Measurements from ENCODE around the gene VIPAS39. TPM values are rescaled to one million over a fixed set of nuclear protein-coding genes. Genes with fewer than 3 reads are reported as not detected.

VIPAS39 gene
- total RNA-seq, result 15.1 and 15.3 TPM in 2 replicates

DNA sequence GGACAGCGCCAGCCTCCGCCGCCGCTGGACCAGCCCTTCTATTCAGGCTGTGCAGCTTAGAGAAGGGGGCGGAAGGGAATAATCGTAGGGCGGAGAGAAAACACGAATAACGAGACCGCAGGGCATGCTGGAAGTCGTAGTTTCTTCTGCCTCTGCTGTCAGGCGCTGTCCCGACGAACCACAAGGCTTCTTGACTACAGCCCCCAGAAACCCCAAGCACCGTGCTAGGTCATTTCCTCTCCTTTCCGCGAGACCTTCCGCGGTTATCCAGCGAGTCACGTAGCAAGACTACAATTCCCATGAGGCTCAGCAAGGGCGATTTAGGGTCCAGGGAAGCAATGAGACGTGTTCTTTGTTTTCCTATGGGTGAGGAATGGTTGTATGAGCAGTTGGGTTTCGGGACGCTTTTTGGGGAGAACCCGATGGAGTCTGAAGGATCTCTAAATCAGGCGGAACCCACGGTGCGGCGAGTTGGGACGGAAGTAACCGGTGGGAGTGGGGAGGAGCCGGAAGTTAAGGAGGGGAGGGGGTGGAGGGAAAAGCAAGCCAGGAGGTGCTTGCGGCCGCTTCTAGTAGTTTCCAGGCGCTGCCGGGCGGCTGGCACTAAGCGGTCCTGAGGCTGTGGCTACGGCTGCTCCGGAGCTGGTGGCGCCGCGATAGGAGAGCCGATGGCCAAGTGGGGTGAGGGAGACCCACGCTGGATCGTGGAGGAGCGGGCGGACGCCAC, at the start of gene VIPAS39, which contains the start of gene AHSA1:
TSS of gene VIPAS39 (minus strand) at position 80 of the 727 bp plus-strand sequence. CDS start 3,499 bp downstream, outside the sequence.
TSS of gene AHSA1 (plus strand) at position 572 of the 727 bp plus-strand sequence. CDS start at position 669, 97 bp downstream.
- Mint-ChIP-seq H3K27me3 (no peaks in the 10 kb centered on the region), H3K4me1 (peaks cover 30% of the 10 kb centered on the region), H3K27ac (peak within 1 kb of the TSS; percentile 100), H3K9me3 (no peaks in the 10 kb centered on the region), H3K4me3 (peak within 1 kb of the TSS; percentile 100), H3K36me3 (ENCODE audit: low read depth) (peaks cover 63% of the 10 kb centered on the region)
- TF ChIP-seq, protein P1, sequence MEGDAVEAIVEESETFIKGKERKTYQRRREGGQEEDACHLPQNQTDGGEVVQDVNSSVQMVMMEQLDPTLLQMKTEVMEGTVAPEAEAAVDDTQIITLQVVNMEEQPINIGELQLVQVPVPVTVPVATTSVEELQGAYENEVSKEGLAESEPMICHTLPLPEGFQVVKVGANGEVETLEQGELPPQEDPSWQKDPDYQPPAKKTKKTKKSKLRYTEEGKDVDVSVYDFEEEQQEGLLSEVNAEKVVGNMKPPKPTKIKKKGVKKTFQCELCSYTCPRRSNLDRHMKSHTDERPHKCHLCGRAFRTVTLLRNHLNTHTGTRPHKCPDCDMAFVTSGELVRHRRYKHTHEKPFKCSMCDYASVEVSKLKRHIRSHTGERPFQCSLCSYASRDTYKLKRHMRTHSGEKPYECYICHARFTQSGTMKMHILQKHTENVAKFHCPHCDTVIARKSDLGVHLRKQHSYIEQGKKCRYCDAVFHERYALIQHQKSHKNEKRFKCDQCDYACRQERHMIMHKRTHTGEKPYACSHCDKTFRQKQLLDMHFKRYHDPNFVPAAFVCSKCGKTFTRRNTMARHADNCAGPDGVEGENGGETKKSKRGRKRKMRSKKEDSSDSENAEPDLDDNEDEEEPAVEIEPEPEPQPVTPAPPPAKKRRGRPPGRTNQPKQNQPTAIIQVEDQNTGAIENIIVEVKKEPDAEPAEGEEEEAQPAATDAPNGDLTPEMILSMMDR (IDR thresholded peaks at IDR 0.05), result no peak
- ATAC-seq (ENCODE audit: low read depth) (peak; percentile 93), DNase-seq (peak; percentile 79)
- CTCF ChIA-PET, result interaction anchor here (1.0 kb wide), 1 partner anchor 137 kb away, joined by 3 read pairs; the partner anchor contains the start of gene GSTZ1
- intact Hi-C loops (cut with micrococcal nuclease), result loop anchor here (1.0 to 10.0 kb wide), 15 partner anchors 40 to 1303 kb away; partner anchors contain the start of genes ADCK1, ALKBH1, CIPC and GPATCH2L
- POLR2A ChIA-PET, result interaction anchor here (0.6 to 3.5 kb wide), 9 partner anchors 10 to 645 kb away, joined by 3 to 32 read pairs (median 4); partner anchors contain the start of genes ANGEL1, GSTZ1, POMT2 and SAMD15

DNA sequence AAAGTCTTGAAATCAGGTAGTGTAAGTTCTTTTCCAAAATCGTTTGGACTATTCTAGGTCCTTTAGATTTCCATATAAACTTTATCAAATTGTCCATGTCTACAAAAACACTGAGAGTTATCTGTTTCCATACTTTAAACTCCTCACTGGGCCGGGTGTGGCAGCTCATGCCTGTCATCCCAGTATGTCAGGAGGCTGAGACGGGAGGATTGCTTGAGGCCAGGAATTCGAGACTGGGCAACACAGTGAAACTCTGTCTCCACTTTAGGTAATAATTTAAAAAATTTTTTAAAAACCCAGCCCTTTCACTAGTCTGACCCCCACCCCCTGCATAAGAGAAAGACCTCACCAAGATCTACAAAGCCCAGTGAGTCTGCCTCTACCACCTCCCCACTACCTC, 47.6 kb upstream of the VIPAS39 start:
- intact Hi-C loops (cut with micrococcal nuclease), result no loop called here
- ATAC-seq (ENCODE audit: low read depth) (no peak), DNase-seq (no peak)
- peaks cover 6% of the 10 kb centered on the region for H3K27me3 Mint-ChIP-seq
- H3K9me3 Mint-ChIP-seq, result peaks cover 4% of the 10 kb centered on the region
- POLR2A ChIA-PET, result no interaction called here
- no peak overlapping the region for H3K27ac Mint-ChIP-seq
- CTCF ChIA-PET, result no interaction called here
- TF ChIP-seq, protein P1 (IDR thresholded peaks at IDR 0.05), result no peak
- peaks cover 1% of the 10 kb centered on the region for H3K4me1 Mint-ChIP-seq
- H3K36me3 Mint-ChIP-seq (ENCODE audit: low read depth), result peaks cover 30% of the 10 kb centered on the region
- no peak overlapping the region for H3K4me3 Mint-ChIP-seq

DNA sequence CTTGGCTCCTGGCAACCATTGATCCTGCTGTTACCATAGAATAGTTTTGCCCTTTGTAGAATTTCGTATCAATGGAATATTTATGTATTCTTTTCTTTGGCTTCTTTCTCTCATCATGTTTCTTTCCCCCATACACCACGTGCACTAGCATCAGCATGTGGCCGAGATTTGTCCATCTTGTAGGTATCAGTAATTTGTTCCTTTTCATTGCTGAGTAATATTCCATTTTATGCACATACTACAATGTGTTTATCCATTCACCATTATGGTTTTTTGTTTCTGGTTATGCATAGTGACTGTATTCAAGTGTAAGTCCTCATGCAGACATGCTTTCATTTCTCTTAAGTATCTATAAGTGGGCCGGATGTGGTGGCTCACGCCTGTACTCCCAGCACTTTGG, 45.7 kb upstream of the VIPAS39 start:
- DNase-seq (no peak), ATAC-seq (ENCODE audit: low read depth) (no peak)
- intact Hi-C loops (cut with micrococcal nuclease), result no loop called here
- TF ChIP-seq, protein P1 (IDR thresholded peaks at IDR 0.05), result no peak
- Mint-ChIP-seq H3K27me3 (peaks cover 12% of the 10 kb centered on the region), H3K27ac (no peak overlapping the region), H3K36me3 (ENCODE audit: low read depth) (peaks cover 13% of the 10 kb centered on the region), H3K4me3 (no peak overlapping the region), H3K9me3 (peaks cover 4% of the 10 kb centered on the region), H3K4me1 (peaks cover 10% of the 10 kb centered on the region)
- ChIA-PET POLR2A (no interaction called here), CTCF (no interaction called here)

DNA sequence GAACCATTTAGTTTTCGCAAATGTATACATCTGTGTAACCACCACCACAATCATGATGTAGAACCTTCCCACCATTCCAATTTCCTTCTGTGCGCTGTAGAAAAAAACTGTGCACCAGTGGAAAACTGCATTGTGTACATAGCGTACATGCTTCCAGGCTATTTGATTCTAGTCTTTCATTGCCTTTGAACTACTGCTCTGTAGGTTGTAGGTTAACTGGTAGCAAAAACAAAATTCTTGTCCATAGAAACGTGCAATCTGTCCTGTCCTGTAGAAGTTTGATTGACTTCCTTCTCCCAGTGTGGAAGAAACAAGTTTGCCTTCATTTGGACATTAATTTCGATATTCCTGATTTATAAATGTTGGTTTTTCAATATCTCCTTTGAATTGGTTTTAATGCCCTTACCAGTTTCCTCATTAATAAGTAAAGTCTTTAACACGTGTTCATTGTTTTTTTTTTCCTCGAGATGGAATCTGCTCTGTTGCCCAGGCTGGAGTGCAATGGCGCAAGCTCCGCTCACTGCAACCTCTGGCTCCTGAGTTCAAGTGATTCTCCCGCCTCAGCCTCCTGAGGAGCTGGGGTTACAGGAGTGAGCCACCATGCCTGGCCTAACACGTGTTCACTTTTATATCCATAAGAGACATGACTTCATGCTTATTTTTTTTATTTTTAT, 44.8 kb upstream of the VIPAS39 start:
- Mint-ChIP-seq H3K27me3 (peaks cover 19% of the 10 kb centered on the region), H3K27ac (no peak overlapping the region), H3K4me1 (peaks cover 14% of the 10 kb centered on the region), H3K4me3 (no peak overlapping the region), H3K9me3 (peaks cover 4% of the 10 kb centered on the region), H3K36me3 (ENCODE audit: low read depth) (peaks cover 7% of the 10 kb centered on the region)
- TF ChIP-seq, protein P1 (IDR thresholded peaks at IDR 0.05), result no peak
- intact Hi-C loops (cut with micrococcal nuclease), result no loop called here
- ChIA-PET POLR2A (interaction anchor here (0.7 kb wide), 1 partner anchor 34 kb away, joined by 3 read pairs; no protein-coding TSS in a partner anchor), CTCF (no interaction called here)
- DNase-seq (no peak), ATAC-seq (ENCODE audit: low read depth) (no peak)
